ENCODE data around the gene GALR2. TPM values are rescaled to one million over a fixed set of nuclear protein-coding genes. Genes with fewer than 3 reads are reported as not detected.

Gene GALR2
- total and polyA plus RNA-seq, 2 experiments from 2014 or later, result 0.55 TPM; not detected in 1

- Histone ChIP-seq H3K27me3 (no peaks in the 10 kb centered on the region), H3K36me3 (peaks cover 48% of the 10 kb centered on the region), H3K4me3 (no peak overlapping the region), H3K4me1 (ENCODE audit: low read depth) (no peaks in the 10 kb centered on the region), H3K9me3 (ENCODE audit: low read depth) (no peaks in the 10 kb centered on the region), H3K27ac (no peak overlapping the region)
- TF ChIP-seq CTCF (IDR thresholded peaks at IDR 0.05; ENCODE audit: low read depth, low read length), result no peak
- no peak for DNase-seq (ENCODE audit: low read depth in 1 of 2, low spot score in 1 of 2)
Observed at GRCh38 chr17:76091526-76092286, 17.1 kb downstream of the GALR2 start.

DNA sequence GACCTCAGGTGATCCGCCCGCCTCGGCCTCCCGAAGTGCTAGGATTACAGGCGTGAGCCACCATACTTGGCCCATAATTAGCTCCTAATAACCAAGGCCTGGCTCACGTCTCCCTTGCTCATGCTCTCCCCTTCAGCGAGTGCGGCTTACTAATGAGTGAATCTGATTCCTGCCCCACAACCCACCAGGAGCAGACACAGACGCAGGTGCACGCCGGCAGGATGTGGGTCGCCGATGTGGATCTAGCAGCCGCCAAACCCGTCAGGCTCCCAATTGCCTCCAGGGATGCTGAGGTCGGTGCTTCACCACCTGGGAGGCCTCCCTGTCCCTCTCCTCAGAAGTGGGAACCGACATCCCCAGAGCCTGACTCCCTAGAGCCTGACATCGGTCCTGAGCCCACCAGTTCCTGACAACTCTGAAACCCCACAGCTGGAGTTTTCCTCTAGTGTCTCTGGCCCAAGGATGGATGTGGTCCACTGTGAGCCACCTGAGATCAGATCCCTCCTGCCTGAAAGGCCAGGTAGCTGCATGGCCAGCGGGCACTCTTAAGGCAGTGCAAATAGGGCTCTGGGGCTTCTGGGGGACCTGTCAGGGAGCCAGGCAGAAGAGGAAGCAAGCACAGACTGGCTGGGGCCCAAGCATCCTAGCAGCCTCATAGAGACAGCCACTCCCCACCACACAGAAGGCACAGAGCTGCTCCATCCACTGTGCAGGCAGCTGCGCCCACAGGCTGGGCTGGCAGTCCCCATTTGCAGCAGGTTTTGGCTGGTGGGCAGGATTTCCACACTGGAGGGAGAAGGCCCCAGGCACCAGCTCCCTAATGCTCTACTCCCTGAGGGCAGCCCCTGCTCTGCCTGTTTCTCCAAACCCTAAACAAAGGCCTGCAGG is 18.2 kb downstream of the GALR2 start:
- Histone ChIP-seq H3K36me3 (peaks cover 48% of the 10 kb centered on the region), H3K4me1 (ENCODE audit: low read depth) (no peaks in the 10 kb centered on the region), H3K9me3 (ENCODE audit: low read depth) (no peaks in the 10 kb centered on the region), H3K4me3 (no peak overlapping the region), H3K27me3 (no peaks in the 10 kb centered on the region), H3K27ac (no peak overlapping the region)
- no peak for DNase-seq (ENCODE audit: low read depth in 1 of 2, low spot score in 1 of 2)
- TF ChIP-seq CTCF (IDR thresholded peaks at IDR 0.05; ENCODE audit: low read depth, low read length), result no peak

DNA sequence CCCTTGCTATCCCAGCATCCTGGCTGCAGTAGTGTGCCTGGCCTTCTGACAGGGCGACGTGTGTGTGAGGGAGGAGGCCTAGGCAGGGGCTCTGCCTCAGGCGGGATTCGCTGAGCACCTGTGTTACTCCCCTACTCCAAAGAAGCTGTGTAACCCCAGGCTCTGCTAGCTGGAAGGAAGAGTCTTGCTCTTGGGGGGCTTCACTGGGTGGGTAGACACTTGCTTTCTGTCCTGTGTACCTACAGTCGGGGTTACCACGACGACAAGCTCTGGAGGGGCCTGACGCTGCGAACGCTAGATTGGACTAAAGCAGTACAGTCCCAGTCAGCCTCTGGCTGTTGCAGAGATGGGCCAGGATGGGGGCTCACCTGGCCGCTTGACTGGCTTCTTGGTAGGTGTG is 19.5 kb downstream of the GALR2 start:
- peaks cover 44% of the 10 kb centered on the region for H3K36me3 ChIP-seq
- DNase-seq (ENCODE audit: low read depth in 1 of 2, low spot score in 1 of 2), result no peak
- no peaks in the 10 kb centered on the region for H3K4me1 ChIP-seq (ENCODE audit: low read depth)
- H3K9me3 ChIP-seq (ENCODE audit: low read depth), result no peaks in the 10 kb centered on the region
- H3K27me3 ChIP-seq, result no peaks in the 10 kb centered on the region
- no peak for TF ChIP-seq CTCF (IDR thresholded peaks at IDR 0.05; ENCODE audit: low read depth, low read length)
- no peak overlapping the region for H3K27ac ChIP-seq
- no peak overlapping the region for H3K4me3 ChIP-seq

DNA sequence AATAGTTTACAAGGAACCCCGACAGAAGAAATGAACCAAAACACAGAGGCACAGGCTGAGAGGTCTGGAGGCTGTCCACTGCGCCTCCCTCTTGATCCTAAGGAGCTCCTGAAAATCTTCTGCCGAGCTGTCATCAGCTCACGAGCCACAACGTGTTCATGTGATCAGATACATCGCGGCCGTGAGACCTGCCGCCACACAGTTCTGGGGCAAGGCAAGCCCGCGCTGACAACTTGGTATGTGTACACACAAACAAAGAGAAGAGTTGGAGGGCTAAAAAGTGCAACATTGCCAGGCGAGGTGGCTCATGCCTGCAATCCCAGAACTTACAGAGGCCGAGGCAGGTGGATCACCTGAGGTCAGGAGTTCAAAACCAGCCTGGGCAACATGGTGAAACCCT is 21.4 kb downstream of the GALR2 start:
- Histone ChIP-seq H3K4me3 (no peak overlapping the region), H3K27me3 (no peaks in the 10 kb centered on the region), H3K36me3 (peaks cover 45% of the 10 kb centered on the region), H3K27ac (no peak overlapping the region), H3K4me1 (ENCODE audit: low read depth) (no peaks in the 10 kb centered on the region), H3K9me3 (ENCODE audit: low read depth) (no peaks in the 10 kb centered on the region)
- no peak for TF ChIP-seq CTCF (IDR thresholded peaks at IDR 0.05; ENCODE audit: low read depth, low read length)
- DNase-seq (ENCODE audit: low read depth in 1 of 2, low spot score in 1 of 2), result no peak

DNA sequence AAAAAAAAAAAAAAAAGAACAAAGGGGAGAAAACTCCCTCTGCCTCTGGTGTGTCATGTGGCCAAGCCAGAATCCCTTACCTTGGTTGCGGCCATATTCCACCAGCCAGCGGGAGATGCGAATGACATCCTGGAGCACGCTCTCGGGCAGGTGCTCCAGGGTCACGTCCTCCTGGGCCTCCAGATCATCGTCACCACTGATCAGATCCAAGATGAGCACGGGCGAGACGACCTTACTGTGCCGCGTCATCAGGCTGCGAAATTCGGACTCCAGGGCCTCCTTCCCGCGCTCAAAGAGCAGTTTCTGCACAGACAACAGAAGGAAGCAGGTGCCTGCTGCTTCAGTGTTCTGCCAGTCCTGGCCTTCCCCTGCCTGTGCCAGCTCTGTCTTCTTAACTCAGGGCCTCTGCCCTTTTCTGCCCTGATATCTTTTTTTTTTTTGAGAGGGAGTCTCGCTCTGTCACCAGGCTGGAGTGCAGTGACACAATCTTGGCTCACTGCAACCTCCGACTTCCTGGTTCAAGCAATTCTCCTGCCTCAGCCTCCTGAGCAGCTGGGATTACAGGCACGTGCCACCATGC is 23.2 kb downstream of the GALR2 start:
- Histone ChIP-seq H3K27me3 (no peaks in the 10 kb centered on the region), H3K4me1 (ENCODE audit: low read depth) (peaks cover 4% of the 10 kb centered on the region), H3K9me3 (ENCODE audit: low read depth) (no peaks in the 10 kb centered on the region), H3K4me3 (no peak overlapping the region), H3K27ac (no peak overlapping the region), H3K36me3 (peaks cover 51% of the 10 kb centered on the region)
- no peak for TF ChIP-seq CTCF (IDR thresholded peaks at IDR 0.05; ENCODE audit: low read depth, low read length)
- no peak for DNase-seq (ENCODE audit: low read depth in 1 of 2, low spot score in 1 of 2)

Measured in cardiac muscle cell (in vitro differentiated cells and primary cell).